Mesothelial cell of epicardium (in vitro differentiated cells): Measurements from ENCODE around the gene RALGDS. TPM values are rescaled to one million over a fixed set of nuclear protein-coding genes. Genes with fewer than 3 reads are reported as not detected.
"Not testable (repeated sequence)": the region's sequence is repeated elsewhere in the genome, so short reads cannot be mapped to it uniquely, and the experiment has no call there.

Experiments used
- DNase-seq, 2 experiments: peaks; one replicate each; pipeline ENCODE4 v3.0.0; 2021; ENCODE audit warnings: low spot score in 2 of 2; ENCODE audit not compliant: unreplicated experiment in 2 of 2
- H3K27ac Mint-ChIP-seq: 2 replicates; pipeline ENCODE4 v1.8.0; 2021; ENCODE audit warnings: mixed read lengths
- H3K27me3 Mint-ChIP-seq: 2 replicates; pipeline ENCODE4 v1.8.0; 2021; ENCODE audit warnings: low read depth, mixed read lengths
- H3K36me3 Mint-ChIP-seq: 2 replicates; pipeline ENCODE4 v1.8.0; 2021; ENCODE audit warnings: mixed read lengths
- H3K4me1 Mint-ChIP-seq: 2 replicates; pipeline ENCODE4 v1.8.0; 2021; ENCODE audit warnings: mixed read lengths
- H3K4me3 Mint-ChIP-seq: 2 replicates; pipeline ENCODE4 v1.8.0; 2021; ENCODE audit warnings: mild to moderate bottlenecking, moderate library complexity, mixed read lengths
- H3K9me3 Mint-ChIP-seq: 2 replicates; pipeline ENCODE4 v1.8.0; 2021; ENCODE audit warnings: mixed read lengths
- total RNA-seq: library from RNA; stranded (reverse); gene quantifications from 3 replicates; pipeline ENCODE4 v1.2.1, GENCODE V29; 2021
- TF ChIP-seq, protein P1 (sequence below): fragments of 200-600 bp; sonication (generic); IDR thresholded peaks from one replicate; pipeline ENCODE4 v1.5.0; 2021; ENCODE audit warnings: antibody characterized with exemption; ENCODE audit not compliant: unreplicated experiment

The RALGDS gene
- total RNA-seq, 1 donor from 2014 or later = 83.5 TPM

DNA sequence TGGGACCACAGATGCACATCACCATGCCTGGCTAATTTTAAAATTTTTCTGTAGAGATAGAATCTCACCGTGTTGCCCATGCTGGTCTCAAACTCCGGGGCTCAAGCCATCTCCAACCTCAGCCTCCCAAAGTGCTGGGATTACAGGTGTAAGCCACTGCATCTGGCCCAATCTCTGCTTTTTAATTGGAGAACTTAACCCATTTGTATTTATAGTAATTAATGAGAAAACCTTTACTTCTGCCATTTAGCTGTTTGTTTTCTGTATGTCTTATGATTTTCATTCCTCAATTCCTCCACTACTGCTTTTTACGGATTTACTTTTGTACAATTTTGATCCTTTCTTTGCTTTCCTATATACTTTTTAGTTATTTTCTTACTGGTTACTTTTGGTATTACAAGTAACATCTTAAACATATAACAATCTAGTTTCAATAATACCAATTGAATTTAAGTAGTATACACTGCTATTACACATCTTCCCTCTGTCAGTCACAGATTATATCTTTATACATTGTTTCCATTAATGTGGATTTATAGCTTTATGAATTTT is 26.1 kb downstream of the RALGDS start:
- H3K36me3 Mint-ChIP-seq = peaks cover 58% of the 10 kb centered on the region
- H3K27ac Mint-ChIP-seq = no peak overlapping the region
- H3K27me3 Mint-ChIP-seq = no peaks in the 10 kb centered on the region
- H3K4me1 Mint-ChIP-seq = no peaks in the 10 kb centered on the region
- DNase-seq = no peak
- peaks cover 30% of the 10 kb centered on the region for H3K9me3 Mint-ChIP-seq
- TF ChIP-seq, protein P1, sequence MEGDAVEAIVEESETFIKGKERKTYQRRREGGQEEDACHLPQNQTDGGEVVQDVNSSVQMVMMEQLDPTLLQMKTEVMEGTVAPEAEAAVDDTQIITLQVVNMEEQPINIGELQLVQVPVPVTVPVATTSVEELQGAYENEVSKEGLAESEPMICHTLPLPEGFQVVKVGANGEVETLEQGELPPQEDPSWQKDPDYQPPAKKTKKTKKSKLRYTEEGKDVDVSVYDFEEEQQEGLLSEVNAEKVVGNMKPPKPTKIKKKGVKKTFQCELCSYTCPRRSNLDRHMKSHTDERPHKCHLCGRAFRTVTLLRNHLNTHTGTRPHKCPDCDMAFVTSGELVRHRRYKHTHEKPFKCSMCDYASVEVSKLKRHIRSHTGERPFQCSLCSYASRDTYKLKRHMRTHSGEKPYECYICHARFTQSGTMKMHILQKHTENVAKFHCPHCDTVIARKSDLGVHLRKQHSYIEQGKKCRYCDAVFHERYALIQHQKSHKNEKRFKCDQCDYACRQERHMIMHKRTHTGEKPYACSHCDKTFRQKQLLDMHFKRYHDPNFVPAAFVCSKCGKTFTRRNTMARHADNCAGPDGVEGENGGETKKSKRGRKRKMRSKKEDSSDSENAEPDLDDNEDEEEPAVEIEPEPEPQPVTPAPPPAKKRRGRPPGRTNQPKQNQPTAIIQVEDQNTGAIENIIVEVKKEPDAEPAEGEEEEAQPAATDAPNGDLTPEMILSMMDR = peak; percentile 68
- H3K4me3 Mint-ChIP-seq = no peak overlapping the region

DNA sequence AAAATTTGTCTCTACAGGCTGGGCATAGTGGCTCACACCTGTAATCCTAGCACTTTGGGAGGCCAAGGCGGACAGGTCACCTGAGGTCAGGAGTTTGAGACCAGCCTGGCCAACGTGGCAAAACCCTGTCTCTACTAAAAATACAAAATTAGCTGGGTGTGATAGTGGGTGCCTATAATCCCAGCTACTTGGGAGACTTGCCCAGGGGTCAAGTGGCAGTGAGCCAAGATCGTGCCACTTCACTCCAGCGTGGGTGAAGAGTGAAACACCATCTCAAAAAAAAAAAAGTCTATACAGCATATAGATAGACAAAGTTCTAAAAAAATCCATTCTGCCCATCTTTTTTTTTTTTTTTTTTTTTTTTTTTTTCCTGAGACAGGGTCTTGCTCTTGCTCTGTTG is 26.7 kb downstream of the RALGDS start:
- not testable (repeated sequence) for H3K4me1 Mint-ChIP-seq, H3K4me3 Mint-ChIP-seq, H3K27me3 Mint-ChIP-seq, DNase-seq, H3K27ac Mint-ChIP-seq
- peaks cover 30% of the 10 kb centered on the region for H3K9me3 Mint-ChIP-seq
- H3K36me3 Mint-ChIP-seq = peaks cover 54% of the 10 kb centered on the region

DNA sequence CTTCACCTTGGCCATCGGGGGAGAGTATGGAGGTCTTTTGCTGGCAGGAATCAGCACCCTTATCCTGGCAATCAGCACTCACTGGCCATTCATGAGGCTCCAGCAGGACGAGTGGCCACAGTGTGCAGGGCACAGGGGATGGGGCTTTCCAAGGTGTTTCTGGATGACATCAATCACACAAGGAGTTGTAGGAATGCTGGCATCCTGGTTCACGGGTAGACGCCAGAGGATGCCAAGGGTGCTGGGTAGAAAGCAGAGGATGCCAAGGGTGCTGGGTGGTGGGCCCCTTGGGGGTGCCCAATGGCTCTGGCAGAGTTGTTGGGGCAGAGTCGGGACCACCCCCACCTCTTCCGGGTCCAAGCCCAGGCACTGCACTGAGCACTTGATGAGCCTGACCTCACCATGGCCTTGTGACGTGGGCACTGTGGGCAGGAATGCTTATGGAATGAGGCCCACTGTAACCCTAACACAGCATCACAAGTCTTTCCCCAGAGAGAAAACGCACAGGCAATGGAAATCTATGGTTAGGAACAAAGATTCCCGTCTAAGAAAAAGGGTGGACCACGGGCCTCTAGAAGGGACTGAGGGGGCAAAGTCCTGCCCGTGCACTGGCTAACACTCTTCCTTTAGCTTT is 30.2 kb downstream of the RALGDS start:
- no peak overlapping the region for H3K27ac Mint-ChIP-seq
- H3K36me3 Mint-ChIP-seq = peaks cover 20% of the 10 kb centered on the region
- DNase-seq = no peak
- H3K9me3 Mint-ChIP-seq = peaks cover 19% of the 10 kb centered on the region
- H3K4me3 Mint-ChIP-seq = no peak overlapping the region
- TF ChIP-seq, protein P1 = no peak
- no peaks in the 10 kb centered on the region for H3K4me1 Mint-ChIP-seq
- no peaks in the 10 kb centered on the region for H3K27me3 Mint-ChIP-seq

DNA sequence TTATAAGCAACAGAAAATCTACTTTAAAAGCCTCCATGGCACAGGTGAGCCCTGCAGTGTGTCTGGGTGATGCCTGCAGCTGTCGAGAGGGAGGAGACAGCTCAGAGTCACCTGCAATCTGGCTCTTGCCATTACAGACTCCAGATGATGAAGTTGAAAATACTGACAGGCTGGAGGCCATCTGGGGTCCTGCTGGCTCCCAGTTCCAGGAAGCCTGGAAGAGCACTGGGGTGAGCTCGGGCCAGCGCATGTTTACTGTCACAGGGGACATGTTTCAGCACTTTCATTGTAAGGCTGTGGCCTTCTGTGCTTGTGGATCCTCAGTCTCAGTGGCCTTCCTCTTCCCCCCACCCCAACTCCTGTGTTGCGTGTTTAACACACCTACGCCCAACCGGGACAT is 30.9 kb downstream of the RALGDS start:
- H3K9me3 Mint-ChIP-seq = peaks cover 15% of the 10 kb centered on the region
- no peak overlapping the region for H3K27ac Mint-ChIP-seq
- no peaks in the 10 kb centered on the region for H3K4me1 Mint-ChIP-seq
- TF ChIP-seq, protein P1 = no peak
- peaks cover 15% of the 10 kb centered on the region for H3K36me3 Mint-ChIP-seq
- H3K27me3 Mint-ChIP-seq = no peaks in the 10 kb centered on the region
- H3K4me3 Mint-ChIP-seq = no peak overlapping the region
- no peak for DNase-seq

DNA sequence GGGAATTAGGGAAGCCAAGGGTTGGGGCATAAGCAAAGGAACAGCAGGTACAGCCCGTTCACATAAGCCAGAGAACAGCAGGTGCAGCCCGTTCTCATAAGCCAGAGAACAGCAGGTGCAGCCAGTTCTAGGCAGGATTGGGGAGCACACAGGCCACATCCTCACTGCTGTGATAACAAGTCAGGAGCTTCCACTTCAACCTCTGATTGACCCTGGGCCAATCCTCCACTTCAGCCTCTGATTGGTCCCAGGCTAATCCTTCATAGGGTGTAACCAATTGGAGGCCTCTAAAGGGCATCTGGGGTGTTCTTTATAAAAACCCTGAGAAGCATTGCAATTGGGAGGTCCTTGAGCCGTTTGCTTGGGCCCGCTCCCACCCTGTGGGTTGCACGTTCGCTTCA is 31.8 kb downstream of the RALGDS start:
- DNase-seq = no peak
- Mint-ChIP-seq H3K27ac (no peak overlapping the region), H3K36me3 (peaks cover 9% of the 10 kb centered on the region), H3K4me1 (no peaks in the 10 kb centered on the region), H3K27me3 (no peaks in the 10 kb centered on the region), H3K9me3 (peaks cover 9% of the 10 kb centered on the region), H3K4me3 (no peak overlapping the region)
- TF ChIP-seq, protein P1 = no peak

DNA sequence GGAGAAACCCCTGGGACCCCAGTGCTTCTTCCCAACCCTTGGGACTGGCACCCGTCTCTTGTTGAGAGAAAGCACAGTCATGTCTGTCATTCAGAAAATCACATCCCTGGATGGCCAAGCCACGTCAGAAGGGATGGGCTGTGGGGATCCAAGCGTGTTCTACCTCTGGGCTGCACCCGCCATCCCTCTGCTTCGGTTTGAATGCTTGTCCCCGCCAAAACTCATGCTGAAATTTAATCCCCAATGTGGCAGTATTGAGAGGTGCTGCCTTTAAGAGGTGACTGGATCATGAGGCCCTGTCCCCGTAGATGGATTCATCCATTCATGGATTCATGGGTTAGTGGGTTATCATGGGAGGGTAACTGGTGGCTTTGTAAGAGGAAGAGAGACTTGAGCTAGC is 32.3 kb downstream of the RALGDS start:
- no peaks in the 10 kb centered on the region for H3K4me1 Mint-ChIP-seq
- H3K36me3 Mint-ChIP-seq = peaks cover 8% of the 10 kb centered on the region
- H3K27me3 Mint-ChIP-seq = no peaks in the 10 kb centered on the region
- H3K4me3 Mint-ChIP-seq = no peak overlapping the region
- no peak overlapping the region for H3K27ac Mint-ChIP-seq
- DNase-seq = no peak
- H3K9me3 Mint-ChIP-seq = peaks cover 9% of the 10 kb centered on the region
- TF ChIP-seq, protein P1 = no peak
